Smooth muscle cell (in vitro differentiated cells): ENCODE results near the gene CD248. TPM values are rescaled to one million over a fixed set of nuclear protein-coding genes. Genes with fewer than 3 reads are reported as not detected.

ENCODE experiments used
- DNase-seq: peaks from one replicate; lab custom pipeline; 2025; ENCODE audit not compliant: unreplicated experiment; lab: John Stamatoyannopoulos, UW
- H2AFZ ChIP-seq: fragments of 200-600 bp; sonication (generic); 2 replicates; pipeline ENCODE4 v1.6.0; 2016; ENCODE audit warnings: antibody characterized with exemption, low read depth, mild to moderate bottlenecking
- H3F3A ChIP-seq: fragments of 200-600 bp; sonication (generic); 2 replicates; pipeline ENCODE4 v1.6.0; 2017; ENCODE audit warnings: antibody characterized with exemption, low read depth
- H3K27ac ChIP-seq: fragments of 200-600 bp; sonication (generic); 2 replicates; pipeline ENCODE4 v1.5.1; 2016; ENCODE audit warnings: low read depth, mild to moderate bottlenecking
- H3K27me3 ChIP-seq: fragments of 200-600 bp; sonication (generic); 2 replicates; pipeline ENCODE4 v1.6.1; 2016; ENCODE audit warnings: low read depth, mild to moderate bottlenecking
- H3K36me3 ChIP-seq: fragments of 200-600 bp; sonication (generic); 2 replicates; pipeline ENCODE4 v1.5.1; 2016; ENCODE audit warnings: low read depth
- H3K4me1 ChIP-seq: fragments of 200-600 bp; sonication (generic); 2 replicates; pipeline ENCODE4 v1.5.1; 2016; ENCODE audit warnings: low read depth
- H3K4me2 ChIP-seq: fragments of 200-600 bp; sonication (generic); 2 replicates; pipeline ENCODE4 v1.6.0; 2016; ENCODE audit warnings: mild to moderate bottlenecking
- H3K4me3 ChIP-seq: fragments of 200-600 bp; sonication (generic); 2 replicates; pipeline ENCODE4 v1.5.1; 2016; ENCODE audit warnings: mild to moderate bottlenecking
- H3K79me2 ChIP-seq: fragments of 200-600 bp; sonication (generic); 2 replicates; pipeline ENCODE4 v1.6.0; 2016; ENCODE audit warnings: low read depth, mild to moderate bottlenecking
- H3K9ac ChIP-seq: fragments of 200-600 bp; sonication (generic); 2 replicates; pipeline ENCODE4 v1.6.0; 2016; ENCODE audit warnings: low read depth
- H3K9me3 ChIP-seq: fragments of 200-600 bp; sonication (generic); replicated peaks from 2 replicates; pipeline ENCODE4 v1.5.1; 2016; ENCODE audit warnings: low read depth
- H4K20me1 ChIP-seq: fragments of 200-600 bp; sonication (generic); 2 replicates; pipeline ENCODE4 v1.6.0; 2016; ENCODE audit warnings: low read depth
- WGBS: methylation state at CpG from one replicate; pipeline ENCODE4 v1.1.7; 2016; ENCODE audit warnings: low lambda C conversion rate; 5-methylcytosine and 5-hydroxymethylcytosine counted together
- polyA plus RNA-seq: library from polyadenylated mRNA; unstranded; fragments of >200 nt; fragmentation: Nextera tagmentation; extraction: Ambion mirVana; gene quantifications from 2 replicates; pipeline ENCODE4 v1.2.1, GENCODE V29; 2016
- total RNA-seq: library from RNA; depleted of rRNA; stranded (reverse); fragments of >200 nt; gene quantifications from 2 replicates; pipeline ENCODE4 v1.2.3, GENCODE V29; 2014
- TF ChIP-seq, protein P1 (sequence below): fragments of 200-600 bp; sonication (generic); IDR thresholded peaks from 2 replicates; pipeline ENCODE4 v1.5.1; 2017; ENCODE audit warnings: borderline replicate concordance, mild to moderate bottlenecking, antibody characterized with exemption; ENCODE audit not compliant: insufficient read depth, poor library complexity, severe bottlenecking

The CD248 gene
- total and polyA plus RNA-seq, 2 experiments from 2014 or later = 35.5 to 287 TPM

DNA sequence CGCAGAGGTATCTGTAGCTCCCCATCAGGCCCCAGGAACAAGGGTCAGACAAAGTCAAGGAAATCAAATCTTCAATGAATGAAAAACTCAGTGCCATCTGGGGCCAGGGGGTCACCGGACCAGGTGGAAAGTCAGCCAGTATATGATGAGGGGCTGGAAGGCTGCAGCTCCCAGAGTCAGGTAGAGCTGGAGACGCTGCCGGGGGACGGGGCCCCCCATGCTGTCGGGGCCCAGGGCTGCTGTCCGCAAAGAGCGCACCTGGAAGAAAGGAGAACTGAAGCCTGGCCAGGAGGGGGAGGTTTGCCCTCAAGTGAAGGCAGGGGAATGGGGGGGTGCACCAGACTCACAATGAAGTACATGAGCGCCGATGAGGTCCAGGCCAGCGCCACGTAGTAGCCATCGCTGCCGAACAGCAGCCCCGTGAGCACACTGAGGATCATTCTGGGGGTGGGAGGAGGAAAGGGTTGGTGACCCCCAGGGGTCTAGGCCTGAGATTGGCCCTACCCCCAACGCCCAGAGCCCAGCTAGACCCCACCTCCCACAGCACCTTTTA lies 32.2 kb downstream of the CD248 start:
- peaks cover 53% of the 10 kb centered on the region for H4K20me1 ChIP-seq
- 97% methylated on average over 16 of the region's 16 CpGs for WGBS
- no peak overlapping the region for H2AFZ ChIP-seq
- no peaks in the 10 kb centered on the region for H3K27me3 ChIP-seq
- no peaks in the 10 kb centered on the region for H3K36me3 ChIP-seq
- H3K4me2 ChIP-seq = no peak overlapping the region
- H3K27ac ChIP-seq = no peak overlapping the region
- TF ChIP-seq, protein P1, sequence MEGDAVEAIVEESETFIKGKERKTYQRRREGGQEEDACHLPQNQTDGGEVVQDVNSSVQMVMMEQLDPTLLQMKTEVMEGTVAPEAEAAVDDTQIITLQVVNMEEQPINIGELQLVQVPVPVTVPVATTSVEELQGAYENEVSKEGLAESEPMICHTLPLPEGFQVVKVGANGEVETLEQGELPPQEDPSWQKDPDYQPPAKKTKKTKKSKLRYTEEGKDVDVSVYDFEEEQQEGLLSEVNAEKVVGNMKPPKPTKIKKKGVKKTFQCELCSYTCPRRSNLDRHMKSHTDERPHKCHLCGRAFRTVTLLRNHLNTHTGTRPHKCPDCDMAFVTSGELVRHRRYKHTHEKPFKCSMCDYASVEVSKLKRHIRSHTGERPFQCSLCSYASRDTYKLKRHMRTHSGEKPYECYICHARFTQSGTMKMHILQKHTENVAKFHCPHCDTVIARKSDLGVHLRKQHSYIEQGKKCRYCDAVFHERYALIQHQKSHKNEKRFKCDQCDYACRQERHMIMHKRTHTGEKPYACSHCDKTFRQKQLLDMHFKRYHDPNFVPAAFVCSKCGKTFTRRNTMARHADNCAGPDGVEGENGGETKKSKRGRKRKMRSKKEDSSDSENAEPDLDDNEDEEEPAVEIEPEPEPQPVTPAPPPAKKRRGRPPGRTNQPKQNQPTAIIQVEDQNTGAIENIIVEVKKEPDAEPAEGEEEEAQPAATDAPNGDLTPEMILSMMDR = no peak
- DNase-seq = no peak
- H3K4me3 ChIP-seq = no peak overlapping the region
- peaks cover 14% of the 10 kb centered on the region for H3K4me1 ChIP-seq
- H3K9me3 ChIP-seq = no peaks in the 10 kb centered on the region
- peaks cover 35% of the 10 kb centered on the region for H3K79me2 ChIP-seq
- H3K9ac ChIP-seq = no peak overlapping the region
- no peaks in the 10 kb centered on the region for H3F3A ChIP-seq

DNA sequence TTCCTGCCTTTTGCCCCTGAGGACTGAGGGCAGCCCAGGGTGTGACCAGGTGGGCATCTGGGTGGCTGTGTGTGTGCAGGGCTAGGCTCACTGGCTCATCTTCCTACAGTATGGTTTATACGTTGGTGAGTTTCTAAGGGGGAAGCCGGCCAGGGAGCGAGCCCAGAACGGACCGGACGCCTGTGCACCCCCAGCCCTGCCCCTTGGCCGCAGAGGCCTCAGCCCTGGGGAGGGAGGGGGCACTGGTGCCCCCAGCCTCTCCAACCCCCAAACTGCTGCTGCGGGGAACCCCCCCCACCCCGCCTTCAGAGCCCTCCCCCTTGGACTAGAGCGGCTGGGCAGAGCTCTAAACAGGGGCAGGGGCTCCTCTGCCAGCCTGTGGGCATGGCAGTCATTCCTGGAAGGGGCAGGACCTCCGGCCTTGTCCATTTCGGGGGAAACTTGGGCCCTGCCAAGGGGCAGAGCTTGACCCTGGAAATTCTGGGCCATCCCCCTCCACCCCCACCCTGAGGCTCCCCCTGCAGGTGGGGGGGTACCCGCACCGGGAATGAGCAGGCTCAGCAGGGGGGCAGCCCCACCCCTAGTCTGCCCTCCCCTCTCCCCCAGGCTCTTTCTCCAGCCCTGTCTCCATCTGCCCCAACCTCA lies 33.3 kb downstream of the CD248 start:
- Histone ChIP-seq H3K9ac (no peak overlapping the region), H3K27ac (no peak overlapping the region), H3K4me2 (no peak overlapping the region), H3K27me3 (no peaks in the 10 kb centered on the region), H3K79me2 (peaks cover 35% of the 10 kb centered on the region), H3K4me3 (no peak overlapping the region), H3K4me1 (peaks cover 14% of the 10 kb centered on the region), H2AFZ (no peak overlapping the region), H3F3A (no peaks in the 10 kb centered on the region), H3K9me3 (no peaks in the 10 kb centered on the region), H3K36me3 (no peaks in the 10 kb centered on the region), H4K20me1 (peaks cover 53% of the 10 kb centered on the region)
- 95% methylated on average over 12 of the region's 14 CpGs for WGBS
- DNase-seq = no peak
- TF ChIP-seq, protein P1 = peak; percentile 9

DNA sequence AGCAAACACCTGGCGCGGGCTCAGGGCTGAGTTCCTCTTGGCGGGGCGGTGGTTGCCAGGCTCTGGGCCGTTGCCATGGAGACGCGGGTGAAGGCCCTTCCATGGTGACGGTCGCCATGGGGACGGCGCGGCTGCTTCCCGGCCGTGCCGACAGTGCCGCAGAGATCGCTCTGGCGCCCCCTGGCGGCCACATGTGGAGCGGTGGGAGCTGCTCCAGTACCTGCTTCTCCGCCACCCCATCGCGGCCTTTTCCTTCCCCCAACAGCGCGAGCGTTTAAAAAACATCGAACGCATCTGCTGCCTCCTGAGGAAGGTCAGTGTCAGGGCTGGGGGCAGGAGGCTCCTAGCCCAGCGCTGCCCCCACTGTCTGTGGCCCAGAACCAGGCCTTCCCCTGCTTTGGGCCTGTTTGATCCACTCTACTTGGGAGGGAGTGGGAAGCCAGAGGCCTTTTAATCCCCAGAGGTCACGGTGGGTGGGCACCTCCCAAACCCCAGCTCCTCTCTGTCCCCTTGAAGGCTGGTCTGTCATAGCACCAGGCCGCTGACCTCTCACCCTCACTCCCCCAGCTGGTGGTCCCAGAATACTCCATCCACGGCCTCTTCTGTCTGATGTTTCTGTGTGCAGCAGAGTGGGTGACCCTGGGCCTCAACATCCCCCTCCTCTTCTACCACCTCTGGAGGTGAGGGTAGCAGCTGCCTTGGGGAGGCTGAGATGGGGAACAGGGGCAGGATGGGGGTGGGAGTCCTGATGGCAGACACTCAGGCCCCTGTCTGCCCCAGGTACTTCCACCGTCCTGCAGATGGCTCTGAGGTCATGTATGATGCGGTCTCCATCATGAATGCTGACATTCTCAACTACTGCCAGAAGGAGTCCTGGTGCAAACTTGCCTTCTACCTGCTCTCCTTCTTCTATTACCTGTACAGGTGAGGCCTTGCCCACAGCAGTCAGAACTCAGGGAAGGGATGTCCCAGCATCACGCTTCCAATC lies 34.1 kb downstream of the CD248 start:
- peak; percentile 82 for DNase-seq
- H3K4me1 ChIP-seq = peaks cover 7% of the 10 kb centered on the region
- H4K20me1 ChIP-seq = peaks cover 54% of the 10 kb centered on the region
- no peaks in the 10 kb centered on the region for H3F3A ChIP-seq
- no peaks in the 10 kb centered on the region for H3K36me3 ChIP-seq
- no peaks in the 10 kb centered on the region for H3K9me3 ChIP-seq
- no peak overlapping the region for H3K4me3 ChIP-seq
- no peak overlapping the region for H3K4me2 ChIP-seq
- TF ChIP-seq, protein P1 = peak; percentile 95
- 18% methylated on average over 34 of the region's 35 CpGs for WGBS
- no peaks in the 10 kb centered on the region for H3K27me3 ChIP-seq
- H3K79me2 ChIP-seq = peaks cover 27% of the 10 kb centered on the region
- H2AFZ ChIP-seq = no peak overlapping the region
- H3K9ac ChIP-seq = no peak overlapping the region
- peak overlapping the region; percentile 50 for H3K27ac ChIP-seq
